GM12892 (cell line): ENCODE results near the gene GRB2.

ENCODE experiments used
- POLR2A ChIP-seq: IDR thresholded peaks from 2 replicates; pipeline ENCODE4 v1.6.1; 2011; ENCODE audit warnings: low read depth, low read length, control low read depth
- POLR2AphosphoS5 ChIP-seq: IDR thresholded peaks from 2 replicates; pipeline ENCODE4 v1.6.1; 2011; ENCODE audit warnings: low read depth, low read length, control low read depth
- TAF1 ChIP-seq: IDR thresholded peaks from 2 replicates; pipeline ENCODE4 v1.6.1; 2011; ENCODE audit warnings: low read depth, mild to moderate bottlenecking, control low read depth, low read length, borderline replicate concordance

DNA sequence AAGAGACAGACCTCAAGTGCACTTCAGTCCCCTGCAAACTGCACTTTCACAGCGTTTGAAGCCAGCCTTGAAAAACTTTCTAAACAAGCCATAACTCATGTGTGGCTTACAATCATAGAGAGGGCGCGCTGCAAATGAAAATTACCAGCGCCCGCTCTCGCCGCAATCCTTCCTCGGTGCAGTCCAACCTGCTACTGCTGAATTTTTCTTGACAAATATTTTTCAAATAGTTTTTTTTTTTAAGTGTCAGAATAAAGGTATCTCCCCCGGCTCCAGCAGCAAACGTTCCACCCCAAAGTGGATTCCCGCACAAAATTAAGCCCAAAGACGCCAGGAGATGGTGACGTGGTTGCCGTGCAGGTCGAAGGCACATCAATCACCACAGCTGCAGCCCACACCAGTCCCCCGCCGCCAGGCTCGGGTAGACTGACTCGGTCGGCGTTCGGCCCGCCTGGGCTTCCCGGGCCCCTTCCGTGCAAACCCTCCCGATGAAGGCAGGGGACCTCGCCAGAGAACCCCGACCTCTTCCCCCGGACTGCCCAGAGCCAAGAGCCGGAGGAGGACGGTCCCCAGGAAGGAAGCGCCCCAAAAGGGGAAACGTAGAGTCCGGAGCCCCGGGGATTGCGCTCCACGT is 630 bp downstream of the GRB2 start:
- TF ChIP-seq POLR2A (no peak), POLR2AphosphoS5 (no peak), TAF1 (no peak)
